ENCODE measurements around the gene SNX9.

Gene SNX9

DNA sequence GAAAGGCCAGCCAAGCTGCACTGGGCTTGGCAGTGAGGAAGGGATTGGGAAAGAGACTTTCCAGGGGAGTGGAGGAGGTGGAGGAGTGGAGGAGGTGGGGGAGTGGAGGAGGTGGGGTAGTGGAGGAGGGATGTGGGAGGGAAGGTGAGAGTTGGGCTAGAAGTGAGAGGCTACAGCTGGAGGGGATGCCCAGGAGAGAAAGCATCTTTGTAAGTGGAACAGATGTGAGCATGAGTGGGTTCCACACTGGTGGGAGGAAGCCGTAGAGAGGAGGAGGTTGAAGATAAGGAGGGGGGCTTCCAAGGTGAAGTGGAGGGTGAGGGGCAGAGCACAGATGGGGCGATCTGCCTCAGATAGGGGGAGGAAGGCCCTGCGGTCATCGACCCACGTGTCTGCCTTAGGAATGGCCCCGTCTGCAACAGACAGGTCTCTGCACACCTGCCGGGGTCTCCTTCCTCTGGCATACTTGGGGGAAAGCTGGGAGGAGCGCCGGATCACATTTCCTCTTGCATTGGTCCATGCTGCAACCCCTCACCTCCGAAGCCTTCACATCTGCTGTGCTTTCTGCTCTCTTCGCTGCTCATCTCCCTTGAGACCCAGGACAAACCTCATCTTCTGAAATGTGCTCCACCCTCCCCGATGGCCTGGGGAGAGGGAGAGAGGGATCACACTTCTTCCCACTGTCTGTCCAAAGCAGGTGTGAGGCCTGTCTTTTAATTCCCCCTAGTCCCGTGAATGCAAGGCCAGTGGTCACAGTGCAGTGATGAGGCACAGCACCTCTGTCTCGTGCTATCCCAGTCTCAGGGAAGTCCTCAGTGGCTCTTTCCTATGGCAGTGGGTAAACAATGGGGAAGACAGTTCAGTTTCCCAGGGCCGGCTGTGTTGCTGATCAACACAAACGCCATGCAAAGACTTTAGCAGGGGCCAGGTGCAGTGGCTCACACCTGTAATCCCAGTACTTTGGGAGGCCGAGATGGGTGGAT is 48.6 kb upstream of the SNX9 start:
- Histone ChIP-seq H3K27ac (ENCODE audit: extremely low read depth, low read depth, low read length) (no peak overlapping the region), H3K36me3 (ENCODE audit: control insufficient read depth in 2 of 2, insufficient read depth in 1 of 2, low read length in 2 of 2) (no peaks in the 10 kb centered on the region), H3K4me1 (ENCODE audit: control insufficient read depth, insufficient read depth, low read length) (no peaks in the 10 kb centered on the region), H3K9me3 (ENCODE audit: control insufficient read depth, insufficient read depth, low read depth, low read length) (no peaks in the 10 kb centered on the region), H3K4me3 (ENCODE audit: low read depth, low read length) (no peak overlapping the region)
- ChIA-PET POLR2A (no interaction called here), CTCF (no interaction called here)
- TF ChIP-seq ZFP69B (tag by site-specific recombination; IDR thresholded peaks at IDR 0.05) (no peak), ZNF404 (tag by site-specific recombination; IDR thresholded peaks at IDR 0.05) (no peak), ZBTB17 (tag by site-specific recombination; IDR thresholded peaks at IDR 0.05) (0 out of 2 replicates have a peak, but pooled peaks have one; percentile 23), ZNF596 (tag by site-specific recombination; IDR thresholded peaks at IDR 0.05) (no peak), ZNF133 (tag by site-specific recombination; IDR thresholded peaks at IDR 0.05) (no peak), ZNF366 (tag by site-specific recombination; conservative IDR thresholded peaks at IDR 0.05) (0 out of 2 replicates have a peak, but pooled peaks have one; percentile 34), ZNF112 (tag by site-specific recombination; IDR thresholded peaks at IDR 0.05) (no peak), PRDM1 (tag by site-specific recombination; IDR thresholded peaks at IDR 0.05) (peak; percentile 45; the same call in 1 of the 2 replicates), EGR2 (tag by site-specific recombination; IDR thresholded peaks at IDR 0.05; ENCODE audit: low read depth) (0 out of 2 replicates have a peak, but pooled peaks have one; percentile 22), ZNF600 (tag by site-specific recombination; IDR thresholded peaks at IDR 0.05) (0 out of 2 replicates have a peak, but pooled peaks have one; percentile 31)

DNA sequence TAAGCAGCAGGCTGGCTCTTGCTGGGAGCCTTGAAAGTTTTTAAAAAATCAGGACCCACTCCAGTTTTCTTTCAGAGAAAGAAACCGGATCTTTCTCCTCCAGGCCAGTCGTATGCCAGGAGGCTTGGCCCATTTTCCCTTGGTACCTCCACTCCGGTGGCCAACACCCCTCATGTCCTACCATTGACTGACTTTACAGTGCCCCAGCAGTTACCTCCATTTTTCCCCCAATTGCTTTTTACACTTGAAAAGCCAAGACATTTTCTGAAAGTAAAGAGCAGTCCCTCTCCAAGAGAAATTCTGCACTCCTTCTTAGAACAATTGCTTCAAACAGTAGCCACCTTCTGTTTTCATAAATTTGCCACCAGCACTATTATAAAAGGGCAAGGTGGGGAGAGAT is 47.7 kb upstream of the SNX9 start:
- H3K36me3 ChIP-seq (ENCODE audit: control insufficient read depth in 2 of 2, insufficient read depth in 1 of 2, low read length in 2 of 2), result no peaks in the 10 kb centered on the region
- H3K9me3 ChIP-seq (ENCODE audit: control insufficient read depth, insufficient read depth, low read depth, low read length), result no peaks in the 10 kb centered on the region
- no peak overlapping the region for H3K27ac ChIP-seq (ENCODE audit: extremely low read depth, low read depth, low read length)
- no peaks in the 10 kb centered on the region for H3K4me1 ChIP-seq (ENCODE audit: control insufficient read depth, insufficient read depth, low read length)
- CTCF ChIA-PET, result no interaction called here
- no peak overlapping the region for H3K4me3 ChIP-seq (ENCODE audit: low read depth, low read length)
- POLR2A ChIA-PET, result no interaction called here
- no peak for TF ChIP-seq KLF1 (tag by site-specific recombination; IDR thresholded peaks at IDR 0.05)
- no peak for TF ChIP-seq GLIS1 (tag by site-specific recombination; IDR thresholded peaks at IDR 0.05)

DNA sequence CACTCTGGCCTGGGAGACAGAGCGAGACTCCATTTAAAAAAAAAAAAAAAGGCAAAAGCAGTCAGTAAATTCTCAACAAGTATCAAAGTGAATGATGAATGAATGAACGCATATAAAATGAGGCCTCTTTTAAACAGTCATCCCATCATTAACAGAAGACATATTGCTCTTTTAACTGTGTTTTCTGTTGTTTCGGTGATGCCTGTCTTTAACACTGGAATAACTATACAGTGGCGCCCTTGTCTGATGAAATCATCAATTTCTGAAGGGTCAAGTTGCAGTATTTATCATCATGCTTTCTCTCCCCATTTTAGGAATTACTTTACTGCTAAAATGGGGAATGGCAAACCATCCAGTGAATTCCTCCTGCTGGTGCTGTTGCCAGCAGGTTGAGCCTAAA is 45.7 kb upstream of the SNX9 start:
- Histone ChIP-seq H3K9me3 (ENCODE audit: control insufficient read depth, insufficient read depth, low read depth, low read length) (no peaks in the 10 kb centered on the region), H3K36me3 (ENCODE audit: control insufficient read depth in 2 of 2, insufficient read depth in 1 of 2, low read length in 2 of 2) (no peaks in the 10 kb centered on the region), H3K4me1 (ENCODE audit: control insufficient read depth, insufficient read depth, low read length) (no peaks in the 10 kb centered on the region), H3K27ac (ENCODE audit: extremely low read depth, low read depth, low read length) (no peak overlapping the region), H3K4me3 (ENCODE audit: low read depth, low read length) (no peak overlapping the region)
- no peak for TF ChIP-seq ZNF626 (tag by site-specific recombination; IDR thresholded peaks at IDR 0.05)
- TF ChIP-seq, protein P1, sequence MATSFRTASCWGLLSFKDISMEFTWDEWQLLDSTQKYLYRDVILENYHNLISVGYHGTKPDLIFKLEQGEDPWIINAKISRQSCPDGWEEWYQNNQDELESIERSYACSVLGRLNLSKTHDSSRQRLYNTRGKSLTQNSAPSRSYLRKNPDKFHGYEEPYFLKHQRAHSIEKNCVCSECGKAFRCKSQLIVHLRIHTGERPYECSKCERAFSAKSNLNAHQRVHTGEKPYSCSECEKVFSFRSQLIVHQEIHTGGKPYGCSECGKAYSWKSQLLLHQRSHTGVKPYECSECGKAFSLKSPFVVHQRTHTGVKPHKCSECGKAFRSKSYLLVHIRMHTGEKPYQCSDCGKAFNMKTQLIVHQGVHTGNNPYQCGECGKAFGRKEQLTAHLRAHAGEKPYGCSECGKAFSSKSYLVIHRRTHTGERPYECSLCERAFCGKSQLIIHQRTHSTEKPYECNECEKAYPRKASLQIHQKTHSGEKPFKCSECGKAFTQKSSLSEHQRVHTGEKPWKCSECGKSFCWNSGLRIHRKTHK (tag by site-specific recombination; IDR thresholded peaks at IDR 0.05), result peak; percentile 95
- peak; percentile 70 for TF ChIP-seq SETDB1 (IDR thresholded peaks at IDR 0.05; ENCODE audit: insufficient read length, low read length)
- CTCF ChIA-PET, result no interaction called here
- POLR2A ChIA-PET, result interaction anchor here (0.7 kb wide), 1 partner anchor 105 kb away, joined by 3 read pairs; no protein-coding TSS in a partner anchor

DNA sequence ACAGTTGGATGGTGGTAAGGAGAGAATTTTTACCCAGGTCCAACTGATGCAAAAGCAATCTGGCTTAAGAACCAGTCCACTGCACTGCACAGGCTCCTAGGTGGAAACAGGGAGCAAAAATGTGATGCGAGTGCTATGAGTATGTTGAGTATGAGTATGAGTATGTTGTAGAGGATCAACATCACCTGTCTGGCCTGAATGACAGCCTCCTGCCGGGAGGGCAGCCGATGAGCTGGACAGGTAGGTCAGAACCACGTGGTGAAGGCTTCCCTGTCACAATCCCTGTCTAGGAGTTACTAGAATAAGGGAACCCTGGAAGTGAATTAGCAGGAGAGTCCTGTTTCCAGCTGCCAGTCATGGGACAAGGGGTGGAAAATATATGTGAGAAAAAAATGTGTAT is 44.3 kb upstream of the SNX9 start:
- TF ChIP-seq, protein P2, sequence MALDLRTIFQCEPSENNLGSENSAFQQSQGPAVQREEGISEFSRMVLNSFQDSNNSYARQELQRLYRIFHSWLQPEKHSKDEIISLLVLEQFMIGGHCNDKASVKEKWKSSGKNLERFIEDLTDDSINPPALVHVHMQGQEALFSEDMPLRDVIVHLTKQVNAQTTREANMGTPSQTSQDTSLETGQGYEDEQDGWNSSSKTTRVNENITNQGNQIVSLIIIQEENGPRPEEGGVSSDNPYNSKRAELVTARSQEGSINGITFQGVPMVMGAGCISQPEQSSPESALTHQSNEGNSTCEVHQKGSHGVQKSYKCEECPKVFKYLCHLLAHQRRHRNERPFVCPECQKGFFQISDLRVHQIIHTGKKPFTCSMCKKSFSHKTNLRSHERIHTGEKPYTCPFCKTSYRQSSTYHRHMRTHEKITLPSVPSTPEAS (tag by site-specific recombination; IDR thresholded peaks at IDR 0.05), result no peak
- Histone ChIP-seq H3K9me3 (ENCODE audit: control insufficient read depth, insufficient read depth, low read depth, low read length) (no peaks in the 10 kb centered on the region), H3K36me3 (ENCODE audit: control insufficient read depth in 2 of 2, insufficient read depth in 1 of 2, low read length in 2 of 2) (no peaks in the 10 kb centered on the region), H3K4me3 (ENCODE audit: low read depth, low read length) (no peak overlapping the region), H3K4me1 (ENCODE audit: control insufficient read depth, insufficient read depth, low read length) (no peaks in the 10 kb centered on the region), H3K27ac (ENCODE audit: extremely low read depth, low read depth, low read length) (no peak overlapping the region)
- ChIA-PET POLR2A (no interaction called here), CTCF (no interaction called here)

Data from HEK293 (cell line).